Measurements from ENCODE around the gene INPP5A.

The INPP5A gene

GRCh38 chr10:132611986-132612385, 74.4 kb downstream of the INPP5A start:
- H4K20me1 ChIP-seq (ENCODE audit: insufficient read depth, low read length), result no peaks in the 10 kb centered on the region
- H2AFZ ChIP-seq (ENCODE audit: low read length), result no peak overlapping the region
- no peaks in the 10 kb centered on the region for H3F3A ChIP-seq (ENCODE audit: insufficient read depth, low read length)
- no peak overlapping the region for H3K27ac ChIP-seq (ENCODE audit: low read length)
- no peaks in the 10 kb centered on the region for H3K79me2 ChIP-seq (ENCODE audit: low read length)
- no peak for DNase-seq
- H3K4me2 ChIP-seq (ENCODE audit: low read depth, low read length), result no peak overlapping the region
- H3K9me2 ChIP-seq (replicated peaks; ENCODE audit: insufficient read depth, low read length), result no peaks in the 10 kb centered on the region
- no peak overlapping the region for H3K4me3 ChIP-seq (ENCODE audit: low read length)
- no peaks in the 10 kb centered on the region for H3K36me3 ChIP-seq (replicated peaks; ENCODE audit: insufficient read depth, low read length)
- no peak for TF ChIP-seq EZH2phosphoT487 (IDR thresholded peaks at IDR 0.05; ENCODE audit: low read length)
- TF ChIP-seq EZH2 (optimal IDR thresholded peaks at IDR 0.05; ENCODE audit: low read depth, low read length), result no peak
- TF ChIP-seq, protein P1, sequence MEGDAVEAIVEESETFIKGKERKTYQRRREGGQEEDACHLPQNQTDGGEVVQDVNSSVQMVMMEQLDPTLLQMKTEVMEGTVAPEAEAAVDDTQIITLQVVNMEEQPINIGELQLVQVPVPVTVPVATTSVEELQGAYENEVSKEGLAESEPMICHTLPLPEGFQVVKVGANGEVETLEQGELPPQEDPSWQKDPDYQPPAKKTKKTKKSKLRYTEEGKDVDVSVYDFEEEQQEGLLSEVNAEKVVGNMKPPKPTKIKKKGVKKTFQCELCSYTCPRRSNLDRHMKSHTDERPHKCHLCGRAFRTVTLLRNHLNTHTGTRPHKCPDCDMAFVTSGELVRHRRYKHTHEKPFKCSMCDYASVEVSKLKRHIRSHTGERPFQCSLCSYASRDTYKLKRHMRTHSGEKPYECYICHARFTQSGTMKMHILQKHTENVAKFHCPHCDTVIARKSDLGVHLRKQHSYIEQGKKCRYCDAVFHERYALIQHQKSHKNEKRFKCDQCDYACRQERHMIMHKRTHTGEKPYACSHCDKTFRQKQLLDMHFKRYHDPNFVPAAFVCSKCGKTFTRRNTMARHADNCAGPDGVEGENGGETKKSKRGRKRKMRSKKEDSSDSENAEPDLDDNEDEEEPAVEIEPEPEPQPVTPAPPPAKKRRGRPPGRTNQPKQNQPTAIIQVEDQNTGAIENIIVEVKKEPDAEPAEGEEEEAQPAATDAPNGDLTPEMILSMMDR (IDR thresholded peaks at IDR 0.05; ENCODE audit: low read length), result no peak
- H3K4me1 ChIP-seq (ENCODE audit: low read length), result no peaks in the 10 kb centered on the region
- no peak overlapping the region for H3K9ac ChIP-seq (ENCODE audit: low read length)
- H3K27me3 ChIP-seq (replicated peaks; ENCODE audit: insufficient read depth, low read length), result no peaks in the 10 kb centered on the region
- no peaks in the 10 kb centered on the region for H3K9me3 ChIP-seq (replicated peaks; ENCODE audit: insufficient read depth, low read length)

DNA sequence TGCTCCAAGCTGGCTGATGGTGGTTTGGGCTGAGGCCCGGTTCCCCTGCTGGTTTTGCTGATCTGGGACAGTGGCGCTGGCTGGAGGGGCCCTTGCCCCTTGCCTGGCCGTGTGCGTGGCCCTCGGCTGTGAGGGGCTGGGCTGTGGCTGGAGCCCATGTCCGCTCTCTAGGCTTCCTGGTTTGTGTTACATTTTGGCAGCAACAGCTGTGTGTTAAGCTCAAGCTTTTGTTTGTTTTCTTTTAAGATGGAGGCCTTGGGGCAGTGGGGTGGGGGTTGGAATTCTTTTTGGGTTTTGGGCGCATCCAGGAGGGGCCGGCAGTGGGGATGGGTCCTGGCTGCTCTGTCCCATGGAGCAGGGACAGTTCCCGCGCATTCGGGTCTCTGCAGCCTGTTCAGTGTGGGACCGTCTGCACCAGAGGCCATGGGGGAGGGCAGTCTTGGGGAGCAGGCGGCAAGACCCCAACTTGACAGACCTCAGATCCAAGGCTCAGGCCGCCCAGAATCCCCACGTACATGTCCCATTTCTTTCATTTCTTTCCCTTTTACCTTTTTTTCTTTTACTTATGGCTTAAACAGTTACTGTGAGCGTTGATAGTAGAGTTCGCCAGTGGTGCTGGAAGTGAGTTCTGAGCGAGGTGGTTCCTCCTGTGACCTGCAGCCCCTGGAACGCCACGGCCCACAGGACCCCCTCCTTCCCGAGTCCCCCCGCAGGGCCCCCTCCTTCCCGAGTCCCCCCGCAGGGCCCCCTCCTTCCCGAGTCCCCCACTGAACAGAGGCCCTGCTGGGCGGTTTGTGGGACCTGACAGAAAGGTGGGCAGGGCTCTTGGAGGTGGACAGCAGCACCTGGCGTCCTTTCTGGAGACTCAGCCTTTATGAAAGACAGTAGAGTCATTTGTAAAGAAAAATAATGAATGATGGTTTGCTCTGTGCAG, 75.3 kb downstream of the INPP5A start:
- H3K27me3 ChIP-seq (replicated peaks; ENCODE audit: insufficient read depth, low read length), result no peaks in the 10 kb centered on the region
- no peak overlapping the region for H2AFZ ChIP-seq (ENCODE audit: low read length)
- no peak overlapping the region for H3K27ac ChIP-seq (ENCODE audit: low read length)

DNA sequence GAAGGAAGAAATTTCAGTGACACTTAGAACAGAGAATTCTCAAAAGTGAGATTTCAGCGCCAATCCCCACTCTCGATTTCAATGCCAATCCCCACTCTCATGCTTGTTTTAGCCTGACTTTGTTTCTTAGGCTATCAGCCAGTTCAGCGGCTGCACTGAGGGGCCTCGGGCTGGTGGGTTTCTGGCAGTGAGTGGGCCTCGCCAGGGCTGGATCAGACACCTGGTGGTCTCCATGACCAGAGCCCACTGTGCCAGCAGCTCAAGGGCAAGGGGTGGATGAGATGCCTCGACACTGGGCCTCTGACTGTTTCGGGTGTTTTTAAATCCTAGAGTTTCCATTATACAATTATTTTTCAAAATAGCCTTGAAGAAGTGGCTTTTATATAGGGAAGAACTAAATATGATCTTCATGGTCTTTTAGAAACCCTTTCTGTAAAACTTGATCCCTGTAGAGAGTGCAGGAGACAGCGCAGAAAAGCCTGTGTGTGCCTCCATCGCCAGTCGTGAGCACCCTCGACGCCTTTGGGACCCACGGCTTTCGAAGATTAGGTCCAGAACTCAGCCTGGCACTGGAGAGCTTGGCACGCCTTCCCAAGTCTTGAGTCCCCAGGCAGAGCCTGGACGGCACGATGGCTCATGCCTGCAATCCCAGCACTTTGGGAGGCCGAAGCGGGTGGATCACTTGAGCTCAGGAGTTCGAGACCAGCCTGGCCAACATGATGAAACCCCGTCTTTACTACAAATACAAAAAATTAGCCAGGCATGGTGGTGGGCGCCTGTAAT, 76.2 kb downstream of the INPP5A start:
- Histone ChIP-seq H3K27ac (ENCODE audit: low read length) (no peak overlapping the region), H3K9me3 (replicated peaks; ENCODE audit: insufficient read depth, low read length) (no peaks in the 10 kb centered on the region), H3K27me3 (replicated peaks; ENCODE audit: insufficient read depth, low read length) (no peaks in the 10 kb centered on the region), H3K4me3 (ENCODE audit: low read length) (no peak overlapping the region), H3K9ac (ENCODE audit: low read length) (no peak overlapping the region), H4K20me1 (ENCODE audit: insufficient read depth, low read length) (no peaks in the 10 kb centered on the region), H3F3A (ENCODE audit: insufficient read depth, low read length) (no peaks in the 10 kb centered on the region), H3K36me3 (replicated peaks; ENCODE audit: insufficient read depth, low read length) (no peaks in the 10 kb centered on the region), H3K4me2 (ENCODE audit: low read depth, low read length) (no peak overlapping the region), H3K79me2 (ENCODE audit: low read length) (no peaks in the 10 kb centered on the region), H3K4me1 (ENCODE audit: low read length) (no peaks in the 10 kb centered on the region), H3K9me2 (replicated peaks; ENCODE audit: insufficient read depth, low read length) (no peaks in the 10 kb centered on the region), H2AFZ (ENCODE audit: low read length) (no peak overlapping the region)
- no peak for TF ChIP-seq EZH2 (optimal IDR thresholded peaks at IDR 0.05; ENCODE audit: low read depth, low read length)
- TF ChIP-seq EZH2phosphoT487 (IDR thresholded peaks at IDR 0.05; ENCODE audit: low read length), result no peak
- TF ChIP-seq, protein P1 (IDR thresholded peaks at IDR 0.05; ENCODE audit: low read length), result no peak
- DNase-seq, result no peak

More for the DNA sequence above, 75.3 kb downstream of the INPP5A start:
- no peak for DNase-seq
- no peaks in the 10 kb centered on the region for H3K36me3 ChIP-seq (replicated peaks; ENCODE audit: insufficient read depth, low read length)
- H4K20me1 ChIP-seq (ENCODE audit: insufficient read depth, low read length), result no peaks in the 10 kb centered on the region
- no peaks in the 10 kb centered on the region for H3K9me2 ChIP-seq (replicated peaks; ENCODE audit: insufficient read depth, low read length)
- no peaks in the 10 kb centered on the region for H3K4me1 ChIP-seq (ENCODE audit: low read length)
- no peaks in the 10 kb centered on the region for H3K79me2 ChIP-seq (ENCODE audit: low read length)
- H3F3A ChIP-seq (ENCODE audit: insufficient read depth, low read length), result no peaks in the 10 kb centered on the region
- H3K9ac ChIP-seq (ENCODE audit: low read length), result no peak overlapping the region
- no peak overlapping the region for H3K4me2 ChIP-seq (ENCODE audit: low read depth, low read length)
- no peaks in the 10 kb centered on the region for H3K9me3 ChIP-seq (replicated peaks; ENCODE audit: insufficient read depth, low read length)
- no peak overlapping the region for H3K4me3 ChIP-seq (ENCODE audit: low read length)
- TF ChIP-seq EZH2phosphoT487 (IDR thresholded peaks at IDR 0.05; ENCODE audit: low read length) (no peak), EZH2 (optimal IDR thresholded peaks at IDR 0.05; ENCODE audit: low read depth, low read length) (no peak)
- TF ChIP-seq, protein P1 (IDR thresholded peaks at IDR 0.05; ENCODE audit: low read length), result no peak
